K562 (cell line): ENCODE data around the gene PRKAG2. TPM values are rescaled to one million over a fixed set of nuclear protein-coding genes. Genes with fewer than 3 reads are reported as not detected.

Source experiments
- HEY1 ChIP-seq: fragments of 250-450 bp; sonication (Bioruptor Pico); IDR thresholded peaks from 2 replicates; pipeline ENCODE4 v1.5.0; 2020; ENCODE audit warnings: mild to moderate bottlenecking, moderate library complexity, borderline replicate concordance
- MEIS2 ChIP-seq: fragments of 450-650 bp; IDR thresholded peaks from 2 replicates; pipeline ENCODE4 v1.6.1; 2014; ENCODE audit warnings: mild to moderate bottlenecking; ENCODE audit not compliant: partially characterized antibody
- ZNF436 ChIP-seq: fragments of 250-450, 450-650 bp; sonication (Bioruptor Pico); formaldehyde crosslinking; IDR thresholded peaks from 2 replicates; pipeline ENCODE4 v1.7.0; 2020; ENCODE audit warnings: mild to moderate bottlenecking
- polyA plus RNA-seq, 8 experiments: library from polyadenylated mRNA; depleted of rRNA in 4 of 8; stranded (reverse) in 5 of 8; unstranded in 3 of 8; fragments of >200 nt; fragmentation: Nextera tagmentation in 2 of 8; fragmentation: Illumina TruSeq in 1 of 8; extraction: Ambion mirVana in 2 of 8; extraction: Trizol in 1 of 8; gene quantifications; 2 replicates each; pipeline versions ENCODE4 v1.2.1 to v1.2.3, GENCODE V29; 2011 to 2014; ENCODE audit warnings: inconsistent platforms in 1 of 8, missing spikeins in 1 of 8
- total RNA-seq, 7 experiments: library from RNA; depleted of rRNA in 6 of 7; stranded (reverse); fragments of >200 nt in 6 of 7; fragmentation: Illumina TruSeq in 2 of 7; extraction: Trizol in 2 of 7; gene quantifications; 2 replicates each; pipeline versions ENCODE4 v1.2.1 to v1.2.3, GENCODE V29; 2011 to 2021; ENCODE audit warnings: low replicate concordance in 1 of 7
- TF ChIP-seq, protein P1 (sequence below), 2 experiments: IDR thresholded peaks in 1 of 2; conservative IDR thresholded peaks in 1 of 2; 2 replicates each; pipeline ENCODE4 v1.6.1; 2016; ENCODE audit warnings: low read depth in 2 of 2, mild to moderate bottlenecking in 1 of 2, missing compliant biosample characterization in 1 of 2, missing genetic modification characterization in 1 of 2, moderate library complexity in 1 of 2
- TF ChIP-seq, protein P2 (sequence below), 2 experiments: fragments of 450-650 bp; conservative IDR thresholded peaks; 2 replicates each; pipeline ENCODE4 v1.6.1; 2017; ENCODE audit warnings: mild to moderate bottlenecking in 2 of 2, moderate library complexity in 2 of 2

The PRKAG2 gene
- total and polyA plus RNA-seq, 9 of the 15 experiments (the other 6 are each of a cell fraction or from before 2014, with no cell fraction given) = 0.99 to 5.6 (median 3.3) TPM

DNA sequence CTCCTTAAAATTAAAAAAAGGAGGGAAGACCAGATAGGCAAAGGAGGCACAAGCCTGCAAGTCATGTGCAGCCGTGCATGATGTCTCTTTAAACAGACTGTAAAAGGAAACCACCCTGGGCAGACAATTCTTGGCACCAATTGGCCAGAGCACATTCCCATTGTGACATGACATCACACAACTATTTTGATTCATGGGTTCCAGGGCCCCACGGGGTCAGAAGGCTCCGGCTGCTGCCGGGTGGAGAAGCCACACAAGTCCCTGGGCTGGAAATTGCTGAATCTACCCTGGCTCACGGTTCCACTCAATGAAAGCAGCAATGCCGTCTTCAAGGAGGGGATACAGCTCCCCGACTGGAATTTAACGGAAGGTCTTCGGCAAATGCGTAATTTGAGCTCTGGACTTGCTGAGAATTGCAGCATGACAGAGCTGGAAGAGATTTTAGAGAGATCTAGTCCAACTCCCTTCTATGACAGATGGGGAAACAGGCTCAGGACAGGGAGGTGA, 140.5 kb downstream of the PRKAG2 start (continued):
- TF ChIP-seq, protein P1, sequence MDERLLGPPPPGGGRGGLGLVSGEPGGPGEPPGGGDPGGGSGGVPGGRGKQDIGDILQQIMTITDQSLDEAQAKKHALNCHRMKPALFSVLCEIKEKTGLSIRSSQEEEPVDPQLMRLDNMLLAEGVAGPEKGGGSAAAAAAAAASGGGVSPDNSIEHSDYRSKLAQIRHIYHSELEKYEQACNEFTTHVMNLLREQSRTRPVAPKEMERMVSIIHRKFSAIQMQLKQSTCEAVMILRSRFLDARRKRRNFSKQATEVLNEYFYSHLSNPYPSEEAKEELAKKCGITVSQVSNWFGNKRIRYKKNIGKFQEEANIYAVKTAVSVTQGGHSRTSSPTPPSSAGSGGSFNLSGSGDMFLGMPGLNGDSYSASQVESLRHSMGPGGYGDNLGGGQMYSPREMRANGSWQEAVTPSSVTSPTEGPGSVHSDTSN (CRISPR knock-in tag; IDR thresholded peaks at IDR 0.05; ENCODE audit: low read depth) = no peak
- TF ChIP-seq, protein P1 (tag; conservative IDR thresholded peaks at IDR 0.05; ENCODE audit: low read depth) = peak; percentile 40; the same call in 1 of the 2 replicates
- TF ChIP-seq MEIS2 (peak; percentile 22), HEY1 (CRISPR knock-in tag) (no peak), ZNF436 (CRISPR knock-in tag) (no peak)
- TF ChIP-seq, protein P2, sequence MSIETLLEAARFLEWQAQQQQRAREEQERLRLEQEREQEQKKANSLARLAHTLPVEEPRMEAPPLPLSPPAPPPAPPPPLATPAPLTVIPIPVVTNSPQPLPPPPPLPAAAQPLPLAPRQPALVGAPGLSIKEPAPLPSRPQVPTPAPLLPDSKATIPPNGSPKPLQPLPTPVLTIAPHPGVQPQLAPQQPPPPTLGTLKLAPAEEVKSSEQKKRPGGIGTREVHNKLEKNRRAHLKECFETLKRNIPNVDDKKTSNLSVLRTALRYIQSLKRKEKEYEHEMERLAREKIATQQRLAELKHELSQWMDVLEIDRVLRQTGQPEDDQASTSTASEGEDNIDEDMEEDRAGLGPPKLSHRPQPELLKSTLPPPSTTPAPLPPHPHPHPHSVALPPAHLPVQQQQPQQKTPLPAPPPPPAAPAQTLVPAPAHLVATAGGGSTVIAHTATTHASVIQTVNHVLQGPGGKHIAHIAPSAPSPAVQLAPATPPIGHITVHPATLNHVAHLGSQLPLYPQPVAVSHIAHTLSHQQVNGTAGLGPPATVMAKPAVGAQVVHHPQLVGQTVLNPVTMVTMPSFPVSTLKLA (conservative IDR thresholded peaks at IDR 0.05) = no peak
- TF ChIP-seq, all 486 proteins: peak for 5
